ENCODE measurements around the gene POMGNT2. TPM values are rescaled to one million over a fixed set of nuclear protein-coding genes. Genes with fewer than 3 reads are reported as not detected.
"Not testable (repeated sequence)": the region's sequence is repeated elsewhere in the genome, so short reads cannot be mapped to it uniquely, and the experiment has no call there.

The POMGNT2 gene
- total RNA-seq, 4 donors from 2014 or later, result 16.5 to 27.6 (median 23.5) TPM

DNA sequence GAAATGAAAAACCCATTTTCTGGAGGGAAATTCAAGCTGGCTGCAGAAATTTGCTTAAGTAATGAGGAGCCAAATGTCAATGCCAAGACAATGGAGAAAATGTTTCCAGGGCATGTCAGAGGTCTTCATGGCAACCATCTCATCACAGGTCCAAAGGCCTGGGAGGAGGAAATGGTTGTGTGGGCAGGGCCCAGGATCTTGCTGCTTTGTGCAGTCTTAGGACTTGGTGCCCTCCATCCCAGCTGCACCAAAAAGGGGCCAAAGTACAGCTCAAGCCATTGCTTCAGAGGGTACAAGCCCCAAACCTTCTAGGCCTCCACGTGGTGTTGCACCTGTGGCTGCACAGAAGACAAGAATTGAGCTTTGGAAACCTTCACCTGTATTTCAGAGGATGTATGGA, 59.3 kb downstream of the POMGNT2 start:
- DNase-seq (ENCODE audit: low spot score in 2 of 2), result no peak
- intact Hi-C loops (cut with DNase I; ENCODE audit: low total_unique reads), result no loop called here
- TF ChIP-seq, protein P1, sequence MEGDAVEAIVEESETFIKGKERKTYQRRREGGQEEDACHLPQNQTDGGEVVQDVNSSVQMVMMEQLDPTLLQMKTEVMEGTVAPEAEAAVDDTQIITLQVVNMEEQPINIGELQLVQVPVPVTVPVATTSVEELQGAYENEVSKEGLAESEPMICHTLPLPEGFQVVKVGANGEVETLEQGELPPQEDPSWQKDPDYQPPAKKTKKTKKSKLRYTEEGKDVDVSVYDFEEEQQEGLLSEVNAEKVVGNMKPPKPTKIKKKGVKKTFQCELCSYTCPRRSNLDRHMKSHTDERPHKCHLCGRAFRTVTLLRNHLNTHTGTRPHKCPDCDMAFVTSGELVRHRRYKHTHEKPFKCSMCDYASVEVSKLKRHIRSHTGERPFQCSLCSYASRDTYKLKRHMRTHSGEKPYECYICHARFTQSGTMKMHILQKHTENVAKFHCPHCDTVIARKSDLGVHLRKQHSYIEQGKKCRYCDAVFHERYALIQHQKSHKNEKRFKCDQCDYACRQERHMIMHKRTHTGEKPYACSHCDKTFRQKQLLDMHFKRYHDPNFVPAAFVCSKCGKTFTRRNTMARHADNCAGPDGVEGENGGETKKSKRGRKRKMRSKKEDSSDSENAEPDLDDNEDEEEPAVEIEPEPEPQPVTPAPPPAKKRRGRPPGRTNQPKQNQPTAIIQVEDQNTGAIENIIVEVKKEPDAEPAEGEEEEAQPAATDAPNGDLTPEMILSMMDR (IDR thresholded peaks at IDR 0.05), result no peak
- no peak for TF ChIP-seq POLR2A (IDR thresholded peaks at IDR 0.05)
- 55 to 64% methylated on average over 1 of the region's 1 CpG for WGBS, 2 donors
- H3K4me3 ChIP-seq (ENCODE audit: low read depth, poor library complexity, severe bottlenecking), result no peak overlapping the region

DNA sequence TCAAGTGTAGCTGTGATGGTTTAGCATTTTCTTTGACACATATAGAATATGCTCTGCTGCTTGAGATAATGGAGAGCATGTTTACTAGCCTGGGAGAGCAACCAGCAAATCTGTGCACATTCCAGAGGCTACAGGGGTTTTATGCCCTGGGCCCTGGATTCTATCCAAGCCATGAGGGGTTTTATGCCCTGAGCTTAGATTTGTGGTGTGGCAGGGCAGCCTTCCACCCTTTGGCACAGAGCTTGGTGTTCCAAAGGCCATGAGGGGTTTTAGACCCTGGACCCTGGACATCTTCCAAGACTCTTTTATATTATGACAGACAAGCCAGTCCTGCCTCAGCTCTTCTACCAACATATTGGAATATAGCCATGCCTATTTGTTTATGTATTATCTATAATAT, 60.8 kb downstream of the POMGNT2 start:
- H3K4me3 ChIP-seq (ENCODE audit: low read depth, poor library complexity, severe bottlenecking); intact Hi-C loops (cut with DNase I; ENCODE audit: low total_unique reads); DNase-seq (ENCODE audit: low spot score in 2 of 2): not testable (repeated sequence)

DNA sequence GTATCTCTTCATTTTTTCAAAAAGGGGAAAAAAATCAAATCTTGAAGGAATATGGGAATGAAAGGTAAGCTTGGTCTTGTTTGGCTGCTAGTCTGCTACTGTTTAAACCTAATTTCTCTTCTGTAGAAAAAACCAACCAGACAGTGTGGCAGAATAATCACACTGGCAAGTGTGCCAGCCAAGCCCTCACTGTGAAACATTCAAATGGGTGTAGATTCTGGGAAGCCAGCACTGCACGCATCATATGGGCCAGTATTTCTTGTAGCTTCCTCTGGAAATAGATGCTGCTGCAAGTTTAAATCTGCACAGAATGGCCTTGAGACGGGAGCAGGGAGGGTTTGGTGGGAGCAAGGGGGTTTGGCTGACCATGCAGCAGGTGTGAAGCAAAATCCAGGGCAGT, 62.1 kb downstream of the POMGNT2 start:
- TF ChIP-seq, protein P1 (IDR thresholded peaks at IDR 0.05), result no peak
- no peak for TF ChIP-seq POLR2A (IDR thresholded peaks at IDR 0.05)
- intact Hi-C loops (cut with DNase I; ENCODE audit: low total_unique reads), result no loop called here
- 89 to 92% methylated on average over 2 of the region's 2 CpGs for WGBS, 2 donors
- no peak overlapping the region for H3K4me3 ChIP-seq (ENCODE audit: low read depth, poor library complexity, severe bottlenecking)
- no peak for DNase-seq (ENCODE audit: low spot score in 2 of 2)

DNA sequence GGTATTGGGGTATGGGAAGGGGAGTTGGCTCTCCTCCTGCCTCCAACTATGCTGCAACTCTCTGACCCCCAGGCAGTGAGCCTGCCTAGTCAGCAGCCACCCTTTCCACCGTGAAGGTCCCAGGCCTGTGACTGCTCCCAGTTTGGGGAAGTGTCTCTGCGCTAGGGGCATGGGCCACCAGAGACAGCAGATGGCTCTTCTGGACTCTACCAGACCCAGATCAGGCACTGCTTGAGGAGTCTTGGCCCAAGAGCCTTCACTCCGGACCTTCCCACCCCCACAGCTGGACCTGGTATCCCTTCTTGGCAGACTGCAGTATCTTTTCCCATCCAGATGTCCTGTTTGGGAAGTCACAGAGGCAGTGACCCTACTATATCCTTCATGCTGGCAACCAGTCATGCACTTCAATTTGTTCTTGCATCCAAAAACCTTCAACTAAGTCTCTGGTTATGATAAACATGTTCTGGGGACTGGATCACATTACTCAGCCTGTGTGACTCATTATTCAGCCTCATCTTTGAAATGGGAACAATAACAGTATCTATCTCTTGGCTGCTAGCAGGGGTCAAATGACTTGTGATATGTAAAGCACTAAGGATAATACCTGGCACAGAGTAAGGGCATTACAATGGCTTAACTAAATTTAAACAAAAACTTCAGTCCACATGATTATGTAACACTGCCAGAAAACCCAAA, 62.7 kb downstream of the POMGNT2 start:
- TF ChIP-seq POLR2A (IDR thresholded peaks at IDR 0.05), result no peak
- TF ChIP-seq, protein P1 (IDR thresholded peaks at IDR 0.05), result no peak
- intact Hi-C loops (cut with DNase I; ENCODE audit: low total_unique reads), result no loop called here
- no peak for DNase-seq (ENCODE audit: low spot score in 2 of 2)
- WGBS, 2 donors, result 63 to 70% methylated on average over 3 of the region's 3 CpGs
- no peak overlapping the region for H3K4me3 ChIP-seq (ENCODE audit: low read depth, poor library complexity, severe bottlenecking)

DNA sequence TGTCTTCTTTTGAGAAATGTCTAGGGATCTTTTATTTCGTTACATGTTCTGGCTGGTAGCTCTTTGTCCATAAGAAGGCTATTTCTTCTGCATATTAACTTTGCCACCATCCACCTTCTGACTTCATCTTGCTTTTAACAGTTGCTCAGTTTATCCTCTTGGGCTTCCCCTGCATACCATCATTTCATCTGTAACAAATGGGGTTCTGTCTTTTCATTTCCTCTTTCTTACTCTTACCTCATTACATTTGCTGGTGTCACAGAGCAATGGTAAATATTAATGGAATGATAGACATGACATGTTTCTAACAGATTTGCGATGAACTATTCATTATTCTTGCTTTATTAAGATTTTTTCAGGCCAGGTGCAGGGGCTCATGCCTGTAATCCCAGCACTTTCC, 64.4 kb downstream of the POMGNT2 start:
- intact Hi-C loops (cut with DNase I; ENCODE audit: low total_unique reads), result no loop called here
- TF ChIP-seq, protein P1 (IDR thresholded peaks at IDR 0.05), result no peak
- no peak for TF ChIP-seq POLR2A (IDR thresholded peaks at IDR 0.05)
- no peak for DNase-seq (ENCODE audit: low spot score in 2 of 2)
- H3K4me3 ChIP-seq (ENCODE audit: low read depth, poor library complexity, severe bottlenecking), result no peak overlapping the region
- 88 to 100% methylated on average over 2 of the region's 2 CpGs for WGBS, 2 donors

DNA sequence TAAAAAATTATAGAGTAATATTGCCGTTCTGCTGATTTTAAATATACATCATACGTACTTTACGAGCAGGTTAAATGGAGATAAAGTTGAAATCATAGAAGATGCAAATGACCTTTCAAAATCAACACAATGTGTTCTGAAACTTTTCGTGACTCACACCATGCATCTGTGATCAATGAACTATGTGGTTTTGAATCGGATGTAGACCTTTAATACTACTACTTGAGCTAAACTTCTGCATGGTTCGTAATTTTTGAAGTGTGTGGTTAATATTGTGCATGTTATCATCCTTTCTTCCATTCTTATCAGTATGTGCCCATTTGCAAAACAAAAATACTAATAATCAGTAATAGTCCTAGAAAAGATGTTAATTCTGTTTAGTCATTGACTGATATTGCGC, 67.9 kb downstream of the POMGNT2 start:
- no peak for TF ChIP-seq POLR2A (IDR thresholded peaks at IDR 0.05)
- TF ChIP-seq, protein P1 (IDR thresholded peaks at IDR 0.05), result no peak
- DNase-seq (ENCODE audit: low spot score in 2 of 2), result no peak
- intact Hi-C loops (cut with DNase I; ENCODE audit: low total_unique reads), result no loop called here
- 76 to 79% methylated on average over 7 of the region's 7 CpGs for WGBS, 2 donors
- H3K4me3 ChIP-seq (ENCODE audit: low read depth, poor library complexity, severe bottlenecking), result no peak overlapping the region
